Measurements from ENCODE around the gene USH2A. TPM values are rescaled to one million over a fixed set of nuclear protein-coding genes. Genes with fewer than 3 reads are reported as not detected.
A peak's percentile ranks its signal among the peaks of the same experiment; 100 is the strongest.

USH2A gene
- polyA plus RNA-seq, 2 of the 4 experiments (the other 2 are of a cell fraction): not detected

DNA sequence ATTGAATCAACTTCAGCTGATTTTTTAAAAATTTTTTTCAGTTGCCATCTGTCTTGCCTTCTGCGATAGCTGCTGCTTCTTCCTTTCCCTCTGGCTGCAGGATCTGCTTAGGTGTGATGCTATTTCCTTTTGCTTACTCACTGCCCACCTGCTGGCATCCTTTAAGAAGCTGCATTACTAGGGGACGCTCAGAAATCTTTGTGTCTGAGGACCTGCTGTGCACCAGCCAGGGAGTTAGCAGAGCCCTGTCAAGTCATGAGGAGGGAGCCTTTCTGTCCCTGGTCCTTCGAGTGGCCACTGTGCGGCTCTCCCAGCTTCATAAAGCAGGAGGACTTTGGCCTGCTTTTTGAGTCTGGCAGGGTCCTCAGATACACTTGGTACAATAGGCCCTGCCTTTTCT is 327.8 kb downstream of the USH2A start (continued):
- no peak for TF ChIP-seq HOXA7 (CRISPR knock-in tag; IDR thresholded peaks at IDR 0.05)
- TF ChIP-seq ELK1 (IDR thresholded peaks at IDR 0.05; ENCODE audit: low read depth, low read length): no peak

DNA sequence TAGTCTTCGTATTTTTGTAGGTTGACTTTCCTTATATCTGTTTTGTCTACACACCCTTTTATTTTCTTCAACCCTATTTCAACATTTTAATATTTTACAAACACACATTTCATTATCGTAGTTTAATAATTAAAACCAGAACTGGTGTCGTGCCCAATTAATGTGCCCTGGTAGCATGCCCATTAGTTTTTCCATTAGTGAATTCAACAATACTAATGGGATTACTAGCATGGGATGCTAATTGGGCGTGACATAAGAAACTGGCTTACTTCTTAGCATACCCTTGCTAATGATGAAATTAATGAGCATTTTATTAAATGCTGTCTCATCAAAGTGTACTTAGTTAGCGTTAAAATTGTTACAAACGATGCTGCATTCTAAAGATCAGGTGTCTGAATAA is 332.7 kb downstream of the USH2A start:
- DNase-seq (ENCODE audit: low read depth in 1 of 2, low spot score in 1 of 2): no peak
- ChIA-PET CTCF (no interaction called here), POLR2A (no interaction called here)
- Histone ChIP-seq H3K4me1 (no peaks in the 10 kb centered on the region), H3K27ac (no peak overlapping the region), H3K9me3 (no peaks in the 10 kb centered on the region), H3K4me2 (no peak overlapping the region), H3K4me3 (no peak overlapping the region)
- WGBS (ENCODE audit: missing lambda C conversion rate): 7% methylated on average over 6 of the region's 6 CpGs
- no peak for FAIRE-seq
- no peak for ATAC-seq
- TF ChIP-seq CBX8 (IDR thresholded peaks at IDR 0.05) (no peak), EHMT2 (IDR thresholded peaks at IDR 0.05; ENCODE audit: low read depth) (no peak)

GRCh38 chr1:216086678-216087077 is 336.6 kb downstream of the USH2A start:
- no peak overlapping the region for H3K27ac ChIP-seq
- no peak for ATAC-seq
- no peak for FAIRE-seq
- no peak overlapping the region for H3K4me3 ChIP-seq
- TF ChIP-seq GATA3 (IDR thresholded peaks at IDR 0.05; ENCODE audit: borderline replicate concordance) (no peak), MAFK (IDR thresholded peaks at IDR 0.05; ENCODE audit: partially characterized antibody) (peak; percentile 39), RAD21 (conservative IDR thresholded peaks at IDR 0.05 in 1 of 2, IDR thresholded peaks at IDR 0.05 in 1 of 2) (no peak)
- TF ChIP-seq, protein P1, sequence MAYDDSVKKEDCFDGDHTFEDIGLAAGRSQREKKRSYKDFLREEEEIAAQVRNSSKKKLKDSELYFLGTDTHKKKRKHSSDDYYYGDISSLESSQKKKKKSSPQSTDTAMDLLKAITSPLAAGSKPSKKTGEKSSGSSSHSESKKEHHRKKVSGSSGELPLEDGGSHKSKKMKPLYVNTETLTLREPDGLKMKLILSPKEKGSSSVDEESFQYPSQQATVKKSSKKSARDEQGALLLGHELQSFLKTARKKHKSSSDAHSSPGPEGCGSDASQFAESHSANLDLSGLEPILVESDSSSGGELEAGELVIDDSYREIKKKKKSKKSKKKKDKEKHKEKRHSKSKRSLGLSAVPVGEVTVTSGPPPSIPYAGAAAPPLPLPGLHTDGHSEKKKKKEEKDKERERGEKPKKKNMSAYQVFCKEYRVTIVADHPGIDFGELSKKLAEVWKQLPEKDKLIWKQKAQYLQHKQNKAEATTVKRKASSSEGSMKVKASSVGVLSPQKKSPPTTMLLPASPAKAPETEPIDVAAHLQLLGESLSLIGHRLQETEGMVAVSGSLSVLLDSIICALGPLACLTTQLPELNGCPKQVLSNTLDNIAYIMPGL (CRISPR knock-in tag; IDR thresholded peaks at IDR 0.05; ENCODE audit: borderline replicate concordance): no peak
- TF ChIP-seq, protein P2, sequence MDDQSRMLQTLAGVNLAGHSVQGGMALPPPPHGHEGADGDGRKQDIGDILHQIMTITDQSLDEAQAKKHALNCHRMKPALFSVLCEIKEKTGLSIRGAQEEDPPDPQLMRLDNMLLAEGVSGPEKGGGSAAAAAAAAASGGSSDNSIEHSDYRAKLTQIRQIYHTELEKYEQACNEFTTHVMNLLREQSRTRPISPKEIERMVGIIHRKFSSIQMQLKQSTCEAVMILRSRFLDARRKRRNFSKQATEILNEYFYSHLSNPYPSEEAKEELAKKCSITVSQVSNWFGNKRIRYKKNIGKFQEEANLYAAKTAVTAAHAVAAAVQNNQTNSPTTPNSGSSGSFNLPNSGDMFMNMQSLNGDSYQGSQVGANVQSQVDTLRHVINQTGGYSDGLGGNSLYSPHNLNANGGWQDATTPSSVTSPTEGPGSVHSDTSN (IDR thresholded peaks at IDR 0.05): no peak
- ChIA-PET POLR2A (no interaction called here), CTCF (no interaction called here)
- no peak overlapping the region for H3K4me2 ChIP-seq
- no peaks in the 10 kb centered on the region for H3K4me1 ChIP-seq
- H3K9me3 ChIP-seq: no peaks in the 10 kb centered on the region
- DNase-seq (ENCODE audit: low read depth in 1 of 2, low spot score in 1 of 2): no peak
- WGBS (ENCODE audit: missing lambda C conversion rate): 10% methylated on average over 3 of the region's 3 CpGs

GRCh38 chr1:216081445-216081844 is 341.8 kb downstream of the USH2A start:
- H3K4me2 ChIP-seq: no peak overlapping the region

DNA sequence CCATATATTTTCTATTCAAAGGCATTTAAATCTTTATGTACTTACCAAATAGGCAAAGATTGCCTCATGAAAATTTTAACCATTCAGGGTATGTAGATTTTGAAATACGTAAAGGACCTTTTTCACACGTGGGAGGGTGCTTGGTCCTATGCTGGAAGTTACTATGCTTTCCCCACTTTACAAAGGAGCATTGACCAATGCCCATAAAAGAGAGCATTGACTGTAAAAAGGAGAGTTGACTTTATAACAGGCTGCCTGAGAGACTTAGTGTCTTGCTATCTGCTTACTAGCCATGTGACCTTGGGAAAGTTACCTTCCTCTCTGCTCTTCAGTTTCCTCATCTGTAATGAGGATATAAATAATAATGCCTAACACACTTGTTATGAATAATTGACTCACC is 346.5 kb downstream of the USH2A start:
- ChIA-PET CTCF (no interaction called here), POLR2A (no interaction called here)
- Histone ChIP-seq H3K4me3 (no peak overlapping the region), H3K4me2 (no peak overlapping the region), H3K9me3 (no peaks in the 10 kb centered on the region), H3K4me1 (no peaks in the 10 kb centered on the region), H3K27ac (no peak overlapping the region)
- DNase-seq (ENCODE audit: low read depth in 1 of 2, low spot score in 1 of 2): no peak
- no peak for ATAC-seq
- no peak for FAIRE-seq
- WGBS (ENCODE audit: missing lambda C conversion rate): 8% methylated on average over 2 of the region's 2 CpGs
- TF ChIP-seq HOXB5 (CRISPR knock-in tag; IDR thresholded peaks at IDR 0.05) (no peak), NR3C1 (IDR thresholded peaks at IDR 0.05) (no peak), CHD4 (IDR thresholded peaks at IDR 0.05; ENCODE audit: borderline replicate concordance) (no peak), ESRRA (IDR thresholded peaks at IDR 0.05; ENCODE audit: borderline replicate concordance, low read length) (no peak), CBX2 (IDR thresholded peaks at IDR 0.05; ENCODE audit: borderline replicate concordance, low read depth) (no peak), ZC3H11A (IDR thresholded peaks at IDR 0.05) (no peak), RARB (CRISPR knock-in tag; IDR thresholded peaks at IDR 0.05) (no peak), RCOR1 (IDR thresholded peaks at IDR 0.05; ENCODE audit: low read depth, low read length) (no peak)
- TF ChIP-seq, protein P3, sequence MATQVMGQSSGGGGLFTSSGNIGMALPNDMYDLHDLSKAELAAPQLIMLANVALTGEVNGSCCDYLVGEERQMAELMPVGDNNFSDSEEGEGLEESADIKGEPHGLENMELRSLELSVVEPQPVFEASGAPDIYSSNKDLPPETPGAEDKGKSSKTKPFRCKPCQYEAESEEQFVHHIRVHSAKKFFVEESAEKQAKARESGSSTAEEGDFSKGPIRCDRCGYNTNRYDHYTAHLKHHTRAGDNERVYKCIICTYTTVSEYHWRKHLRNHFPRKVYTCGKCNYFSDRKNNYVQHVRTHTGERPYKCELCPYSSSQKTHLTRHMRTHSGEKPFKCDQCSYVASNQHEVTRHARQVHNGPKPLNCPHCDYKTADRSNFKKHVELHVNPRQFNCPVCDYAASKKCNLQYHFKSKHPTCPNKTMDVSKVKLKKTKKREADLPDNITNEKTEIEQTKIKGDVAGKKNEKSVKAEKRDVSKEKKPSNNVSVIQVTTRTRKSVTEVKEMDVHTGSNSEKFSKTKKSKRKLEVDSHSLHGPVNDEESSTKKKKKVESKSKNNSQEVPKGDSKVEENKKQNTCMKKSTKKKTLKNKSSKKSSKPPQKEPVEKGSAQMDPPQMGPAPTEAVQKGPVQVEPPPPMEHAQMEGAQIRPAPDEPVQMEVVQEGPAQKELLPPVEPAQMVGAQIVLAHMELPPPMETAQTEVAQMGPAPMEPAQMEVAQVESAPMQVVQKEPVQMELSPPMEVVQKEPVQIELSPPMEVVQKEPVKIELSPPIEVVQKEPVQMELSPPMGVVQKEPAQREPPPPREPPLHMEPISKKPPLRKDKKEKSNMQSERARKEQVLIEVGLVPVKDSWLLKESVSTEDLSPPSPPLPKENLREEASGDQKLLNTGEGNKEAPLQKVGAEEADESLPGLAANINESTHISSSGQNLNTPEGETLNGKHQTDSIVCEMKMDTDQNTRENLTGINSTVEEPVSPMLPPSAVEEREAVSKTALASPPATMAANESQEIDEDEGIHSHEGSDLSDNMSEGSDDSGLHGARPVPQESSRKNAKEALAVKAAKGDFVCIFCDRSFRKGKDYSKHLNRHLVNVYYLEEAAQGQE (IDR thresholded peaks at IDR 0.05): no peak
- TF ChIP-seq, protein P1 (CRISPR knock-in tag; IDR thresholded peaks at IDR 0.05; ENCODE audit: borderline replicate concordance): no peak

More at GRCh38 chr1:216081445-216081844, 341.8 kb downstream of the USH2A start:
- Histone ChIP-seq H3K27ac (no peak overlapping the region), H3K4me3 (no peak overlapping the region), H3K9me3 (no peaks in the 10 kb centered on the region), H3K4me1 (no peaks in the 10 kb centered on the region)
- FAIRE-seq (no peak), DNase-seq (ENCODE audit: low read depth in 1 of 2, low spot score in 1 of 2) (no peak), ATAC-seq (no peak)
- no peak for TF ChIP-seq NPAS2 (CRISPR knock-in tag; IDR thresholded peaks at IDR 0.05; ENCODE audit: borderline replicate concordance)
- no peak for TF ChIP-seq ZFP36 (IDR thresholded peaks at IDR 0.05; ENCODE audit: borderline replicate concordance, partially characterized antibody)
- no peak for TF ChIP-seq EHF (CRISPR knock-in tag; IDR thresholded peaks at IDR 0.05)
- TF ChIP-seq SREBF2 (IDR thresholded peaks at IDR 0.05): no peak
- no peak for TF ChIP-seq EP300 (IDR thresholded peaks at IDR 0.05)
- no peak for TF ChIP-seq KDM1A (IDR thresholded peaks at IDR 0.05; ENCODE audit: low read depth)
- CTCF ChIA-PET: no interaction called here
- WGBS (ENCODE audit: missing lambda C conversion rate): 4% methylated on average over 5 of the region's 5 CpGs
- POLR2A ChIA-PET: no interaction called here
